Endothelial cell of umbilical vein (primary cell): ENCODE data around the gene ZC3HAV1L. TPM values are rescaled to one million over a fixed set of nuclear protein-coding genes. Genes with fewer than 3 reads are reported as not detected.

ENCODE experiments used
- BruUV-seq: library from RNA; stranded (reverse); fragments of 400-500 nt; replicated peaks from 2 replicates; lab custom pipeline; 2021; lab: Mats Ljungman, UMichigan
- CTCF ChIA-PET: fragments of 300-600, 350-600 bp; sonication (Branson Sonifier 250); formaldehyde crosslinking; loops from one replicate; lab custom pipeline; 2021; ENCODE audit warnings: antibody characterized with exemption, inconsistent platforms; lab: Charles Lee
- POLR2A ChIA-PET: fragments of 300-600, 350-600 bp; sonication (Branson Sonifier 250); formaldehyde crosslinking; loops from one replicate; lab custom pipeline; 2021; ENCODE audit warnings: antibody characterized with exemption, inconsistent platforms; lab: Charles Lee
- DNase-seq: peaks from one replicate; pipeline ENCODE4 v3.0.0-alpha.2; 2011; ENCODE audit warnings: low read depth, low spot score
- FAIRE-seq: peaks from 2 replicates; lab custom pipeline; 2011; peaks lifted over from hg19 to GRCh38; lab: Jason Lieb, UNC
- H2AFZ ChIP-seq: 2 replicates; pipeline ENCODE4 v1.6.0; 2012; ENCODE audit warnings: low read depth, low read length, control low read depth, inconsistent platforms
- H3K27ac ChIP-seq: 2 replicates; pipeline ENCODE4 v1.5.1; 2011; ENCODE audit warnings: low read depth, mild to moderate bottlenecking, control low read depth, low read length, moderate library complexity; ENCODE audit not compliant: insufficient read depth
- H3K27me3 ChIP-seq, 2 experiments: 2 replicates each; pipeline versions ENCODE4 v1.6.0 to v1.6.1; 2011; ENCODE audit warnings: low read length in 2 of 2, mixed read lengths in 1 of 2; ENCODE audit not compliant: control insufficient read depth in 2 of 2, insufficient read depth in 2 of 2
- H3K36me3 ChIP-seq, 2 experiments: 2 replicates in 1 of 2; 3 replicates in 1 of 2; pipeline ENCODE4 v1.5.1; 2011; ENCODE audit warnings: low read length in 2 of 2, mild to moderate bottlenecking in 1 of 2, moderate library complexity in 1 of 2; ENCODE audit not compliant: control insufficient read depth in 2 of 2, insufficient read depth in 2 of 2; ENCODE audit errors: extremely low read depth in 1 of 2
- H3K4me1 ChIP-seq: 3 replicates; pipeline ENCODE4 v1.5.1; 2011; ENCODE audit warnings: mild to moderate bottlenecking, low read length; ENCODE audit not compliant: control insufficient read depth, insufficient read depth; ENCODE audit errors: extremely low read depth
- H3K4me2 ChIP-seq: 2 replicates; pipeline ENCODE4 v1.6.1; 2011; ENCODE audit warnings: low read length, control low read depth, mixed read lengths; ENCODE audit not compliant: insufficient read depth
- H3K4me3 ChIP-seq, 3 experiments: fragments of 200-600 bp in 1 of 3; sonication (generic), shearing (Covaris generic) in 1 of 3; replicated peaks in 1 of 3; 2 replicates each; pipeline ENCODE4 v1.5.1; 2011 to 2016; ENCODE audit warnings: control low read depth in 3 of 3, low read length in 3 of 3, mild to moderate bottlenecking in 2 of 3, inconsistent platforms in 1 of 3, low read depth in 1 of 3, moderate library complexity in 1 of 3; ENCODE audit not compliant: insufficient read depth in 1 of 3
- H3K79me2 ChIP-seq: 2 replicates; pipeline ENCODE4 v1.6.0; 2012; ENCODE audit warnings: low read length, inconsistent platforms; ENCODE audit not compliant: control insufficient read depth, insufficient read depth
- H3K9ac ChIP-seq: replicated peaks from 2 replicates; pipeline ENCODE3; 2011; ENCODE audit warnings: low read length, control low read depth; ENCODE audit not compliant: insufficient read depth; ENCODE audit errors: extremely low read depth
- H3K9me1 ChIP-seq: replicated peaks from 3 replicates; pipeline ENCODE4 v1.6.0; 2011; ENCODE audit warnings: mild to moderate bottlenecking, low read length; ENCODE audit not compliant: control insufficient read depth, insufficient read depth; ENCODE audit errors: extremely low read depth
- H3K9me3 ChIP-seq: replicated peaks from 2 replicates; pipeline ENCODE4 v1.5.1; 2012; ENCODE audit warnings: low read length, inconsistent platforms; ENCODE audit not compliant: control insufficient read depth, insufficient read depth
- H4K20me1 ChIP-seq: replicated peaks from 2 replicates; pipeline ENCODE3; 2011; ENCODE audit warnings: mild to moderate bottlenecking, low read length; ENCODE audit not compliant: control insufficient read depth, insufficient read depth; ENCODE audit errors: extremely low read depth
- EZH2 ChIP-seq: IDR thresholded peaks from 2 replicates; pipeline ENCODE4 v1.6.1; 2012; ENCODE audit warnings: borderline replicate concordance, low read depth, mild to moderate bottlenecking, moderate library complexity, low read length, inconsistent platforms; ENCODE audit not compliant: severe bottlenecking
- FOS ChIP-seq: IDR thresholded peaks from 2 replicates; pipeline ENCODE4 v1.6.1; 2011; ENCODE audit warnings: mild to moderate bottlenecking, low read length, moderate library complexity, borderline replicate concordance; ENCODE audit not compliant: insufficient read depth
- GATA2 ChIP-seq: IDR thresholded peaks from 2 replicates; pipeline ENCODE4 v1.7.0; 2011; ENCODE audit warnings: low read depth, mild to moderate bottlenecking, moderate library complexity, mixed read lengths, low read length; ENCODE audit not compliant: insufficient read length, insufficient read depth
- JUN ChIP-seq: IDR thresholded peaks from 2 replicates; pipeline ENCODE4 v1.6.1; 2011; ENCODE audit warnings: borderline replicate concordance, low read depth; ENCODE audit not compliant: insufficient read length, insufficient read depth
- MYC ChIP-seq: IDR thresholded peaks from one replicate; pipeline ENCODE4 v1.6.1; 2011; ENCODE audit warnings: mild to moderate bottlenecking, low read depth, low read length
- POLR2A ChIP-seq: IDR thresholded peaks from 2 replicates; pipeline ENCODE4 v1.6.1; 2012; ENCODE audit warnings: low read depth, mild to moderate bottlenecking, control low read depth, low read length
- POLR2AphosphoS5 ChIP-seq: IDR thresholded peaks from 2 replicates; pipeline ENCODE4 v1.6.1; 2012; ENCODE audit warnings: low read depth, mild to moderate bottlenecking, control low read depth, low read length, moderate library complexity; ENCODE audit not compliant: insufficient read depth
- dilution Hi-C: fragments of 300-500 bp; cut with MboI; formaldehyde crosslinking; loops from one replicate; pipeline ENCODE4 v1.15.0; 2019; ENCODE audit warnings: low sequenced_read_pairs; ENCODE audit not compliant: extremely low pct_ligation_motif_present
- intact Hi-C: fragments of 100-400 bp; cut with micrococcal nuclease; formaldehyde crosslinking; loops from one replicate; pipeline ENCODE4 v1.10.0; 2022
- polyA plus RNA-seq, 4 experiments: library from polyadenylated mRNA; depleted of rRNA in 3 of 4; stranded (reverse) in 3 of 4; unstranded in 1 of 4; fragments of >200 nt; gene quantifications; 2 replicates each; pipeline versions ENCODE4 v1.2.1 to v1.2.3, GENCODE V29; 2011 to 2012; ENCODE audit warnings: missing spikeins in 1 of 4
- total RNA-seq: library from RNA; stranded (reverse); gene quantifications from 2 replicates; pipeline ENCODE4 v1.2.3, GENCODE V29; 2021
- TF ChIP-seq, protein P1 (sequence below): IDR thresholded peaks from 2 replicates; pipeline ENCODE4 v1.6.1; 2011; ENCODE audit not compliant: insufficient read depth, insufficient read length
- TF ChIP-seq, protein P2 (sequence below), 2 donors: IDR thresholded peaks; 1 replicate in 1 of 2; 2 replicates in 1 of 2; pipeline ENCODE4 v1.5.1; 2011; ENCODE audit warnings: low read length in 2 of 2, mild to moderate bottlenecking in 2 of 2, moderate library complexity in 2 of 2, control low read depth in 1 of 2, inconsistent platforms in 1 of 2, low read depth in 1 of 2; ENCODE audit not compliant: insufficient read depth in 1 of 2; ENCODE audit errors: extremely low read depth in 1 of 2

ZC3HAV1L gene
- total and polyA plus RNA-seq, 2 donors (not counting 3 experiments of a cell fraction or from before 2014, with no cell fraction given): 15.9 to 25.7 TPM

DNA sequence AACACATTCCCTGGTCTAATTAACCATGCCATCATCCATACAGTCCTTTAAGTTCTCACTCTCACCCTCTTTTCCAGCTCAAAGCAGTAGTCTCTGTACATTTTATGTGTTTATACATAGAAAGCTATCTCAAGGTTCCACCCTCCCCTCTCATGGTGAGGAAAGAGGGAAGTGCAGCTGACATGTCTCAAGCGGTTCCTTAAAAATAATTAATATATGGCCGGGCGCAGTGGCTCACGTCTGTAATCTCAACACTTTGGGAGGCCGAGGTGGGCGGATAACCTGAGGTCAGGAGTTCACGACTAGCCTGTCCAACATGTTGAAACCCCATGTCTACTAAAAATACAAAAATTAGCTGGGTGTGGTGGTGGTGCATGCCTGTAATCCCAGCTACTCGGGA is 37.0 kb upstream of the ZC3HAV1L start:
- H3K36me3 ChIP-seq: peaks cover 14 to 17% of the 10 kb centered on the region in 2 experiments
- H3K4me1 ChIP-seq: peaks cover 4% of the 10 kb centered on the region
- no peaks in the 10 kb centered on the region for H3K79me2 ChIP-seq
- intact Hi-C loops: loop anchor here (1.0 kb wide), 1 partner anchor 183 kb away; no protein-coding TSS in a partner anchor
- no peak overlapping the region for H3K27ac ChIP-seq
- ChIA-PET POLR2A (interaction anchor here (1.0 kb wide), 1 partner anchor 21 kb away, joined by 4 read pairs; no protein-coding TSS in a partner anchor), CTCF (interaction anchor here (0.8 kb wide), 1 partner anchor 13 kb away, joined by 3 read pairs; no protein-coding TSS in a partner anchor)
- dilution Hi-C loops: no loop called here
- H3K27me3 ChIP-seq: no peaks in the 10 kb centered on the region
- H3K4me3 ChIP-seq: no peak overlapping the region
- no peak overlapping the region for H2AFZ ChIP-seq
- no peaks in the 10 kb centered on the region for H3K9me1 ChIP-seq
- no peak overlapping the region for H3K9ac ChIP-seq
- H3K9me3 ChIP-seq: no peaks in the 10 kb centered on the region
- no peak for DNase-seq
- H3K4me2 ChIP-seq: no peak overlapping the region
- no TSS peak for BruUV-seq
- TF ChIP-seq, protein P1, sequence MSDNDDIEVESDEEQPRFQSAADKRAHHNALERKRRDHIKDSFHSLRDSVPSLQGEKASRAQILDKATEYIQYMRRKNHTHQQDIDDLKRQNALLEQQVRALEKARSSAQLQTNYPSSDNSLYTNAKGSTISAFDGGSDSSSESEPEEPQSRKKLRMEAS: no peak
- TF ChIP-seq POLR2AphosphoS5: no peak
- no peak for TF ChIP-seq EZH2
- no peak for TF ChIP-seq MYC
- TF ChIP-seq GATA2: no peak
- TF ChIP-seq, protein P2, sequence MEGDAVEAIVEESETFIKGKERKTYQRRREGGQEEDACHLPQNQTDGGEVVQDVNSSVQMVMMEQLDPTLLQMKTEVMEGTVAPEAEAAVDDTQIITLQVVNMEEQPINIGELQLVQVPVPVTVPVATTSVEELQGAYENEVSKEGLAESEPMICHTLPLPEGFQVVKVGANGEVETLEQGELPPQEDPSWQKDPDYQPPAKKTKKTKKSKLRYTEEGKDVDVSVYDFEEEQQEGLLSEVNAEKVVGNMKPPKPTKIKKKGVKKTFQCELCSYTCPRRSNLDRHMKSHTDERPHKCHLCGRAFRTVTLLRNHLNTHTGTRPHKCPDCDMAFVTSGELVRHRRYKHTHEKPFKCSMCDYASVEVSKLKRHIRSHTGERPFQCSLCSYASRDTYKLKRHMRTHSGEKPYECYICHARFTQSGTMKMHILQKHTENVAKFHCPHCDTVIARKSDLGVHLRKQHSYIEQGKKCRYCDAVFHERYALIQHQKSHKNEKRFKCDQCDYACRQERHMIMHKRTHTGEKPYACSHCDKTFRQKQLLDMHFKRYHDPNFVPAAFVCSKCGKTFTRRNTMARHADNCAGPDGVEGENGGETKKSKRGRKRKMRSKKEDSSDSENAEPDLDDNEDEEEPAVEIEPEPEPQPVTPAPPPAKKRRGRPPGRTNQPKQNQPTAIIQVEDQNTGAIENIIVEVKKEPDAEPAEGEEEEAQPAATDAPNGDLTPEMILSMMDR (IDR thresholded peaks at IDR 0.05; ENCODE audit: extremely low read depth in 1 of 2, insufficient read depth in 1 of 2, low read depth in 1 of 2, low read length in 2 of 2): no peak
- no peak for TF ChIP-seq JUN
- TF ChIP-seq FOS: no peak
- no peak for TF ChIP-seq POLR2A
- H4K20me1 ChIP-seq: no peaks in the 10 kb centered on the region
- FAIRE-seq: no peak
